GM12878 (cell line): ENCODE results near the gene CXXC5.

Experiments
- PAX8 ChIP-seq: fragments of 450-650 bp; IDR thresholded peaks from 2 replicates; pipeline ENCODE4 v1.6.1; 2017; ENCODE audit warnings: mild to moderate bottlenecking, moderate library complexity
- SIN3A ChIP-seq: IDR thresholded peaks from 2 replicates; pipeline ENCODE4 v1.6.1; 2012; ENCODE audit warnings: low read depth, low read length, improper control_type of control experiment
- TF ChIP-seq, protein P1 (sequence below), 3 experiments: IDR thresholded peaks in 2 of 3; conservative IDR thresholded peaks in 1 of 3; 2 replicates each; pipeline ENCODE4 v1.5.1; 2011; ENCODE audit warnings: low read depth in 3 of 3, low read length in 3 of 3, mild to moderate bottlenecking in 3 of 3, control low read depth in 2 of 3, moderate library complexity in 2 of 3, inconsistent platforms in 1 of 3, mixed read lengths in 1 of 3; ENCODE audit not compliant: control insufficient read depth in 2 of 3, insufficient read depth in 1 of 3; ENCODE audit errors: extremely low read depth in 1 of 3

- TF ChIP-seq, protein P1, sequence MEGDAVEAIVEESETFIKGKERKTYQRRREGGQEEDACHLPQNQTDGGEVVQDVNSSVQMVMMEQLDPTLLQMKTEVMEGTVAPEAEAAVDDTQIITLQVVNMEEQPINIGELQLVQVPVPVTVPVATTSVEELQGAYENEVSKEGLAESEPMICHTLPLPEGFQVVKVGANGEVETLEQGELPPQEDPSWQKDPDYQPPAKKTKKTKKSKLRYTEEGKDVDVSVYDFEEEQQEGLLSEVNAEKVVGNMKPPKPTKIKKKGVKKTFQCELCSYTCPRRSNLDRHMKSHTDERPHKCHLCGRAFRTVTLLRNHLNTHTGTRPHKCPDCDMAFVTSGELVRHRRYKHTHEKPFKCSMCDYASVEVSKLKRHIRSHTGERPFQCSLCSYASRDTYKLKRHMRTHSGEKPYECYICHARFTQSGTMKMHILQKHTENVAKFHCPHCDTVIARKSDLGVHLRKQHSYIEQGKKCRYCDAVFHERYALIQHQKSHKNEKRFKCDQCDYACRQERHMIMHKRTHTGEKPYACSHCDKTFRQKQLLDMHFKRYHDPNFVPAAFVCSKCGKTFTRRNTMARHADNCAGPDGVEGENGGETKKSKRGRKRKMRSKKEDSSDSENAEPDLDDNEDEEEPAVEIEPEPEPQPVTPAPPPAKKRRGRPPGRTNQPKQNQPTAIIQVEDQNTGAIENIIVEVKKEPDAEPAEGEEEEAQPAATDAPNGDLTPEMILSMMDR (IDR thresholded peaks at IDR 0.05 in 2 of 3, conservative IDR thresholded peaks at IDR 0.05 in 1 of 3; ENCODE audit: control insufficient read depth in 2 of 3, extremely low read depth in 1 of 3, insufficient read depth in 1 of 3, low read depth in 3 of 3, low read length in 3 of 3) = no peak
- no peak for TF ChIP-seq SIN3A
- TF ChIP-seq PAX8 = no peak
Observed at GRCh38 chr5:139731281-139731680, 83.1 kb downstream of the CXXC5 start.
